WTC11 (cell line): ENCODE measurements around the gene TRIM44. TPM values are rescaled to one million over a fixed set of nuclear protein-coding genes. Genes with fewer than 3 reads are reported as not detected.

ENCODE experiments used
- ATAC-seq: fragments of 200-7000 bp; cut with Tn5 transposase; 2 replicates; pipeline ENCODE4 v1.10.0; 2021; ENCODE audit warnings: mild to moderate bottlenecking, moderate library complexity
- CTCF ChIA-PET: fragments of 300-600 bp; sonication (Branson Sonifier 250); formaldehyde crosslinking; loops from one replicate; lab custom pipeline; 2021; ENCODE audit warnings: antibody characterized with exemption; lab: Charles Lee
- POLR2A ChIA-PET: fragments of 350-600 bp; sonication (Branson Sonifier 250); formaldehyde crosslinking; loops from one replicate; lab custom pipeline; 2021; ENCODE audit warnings: antibody characterized with exemption; lab: Charles Lee
- DNase-seq: peaks from one replicate; pipeline ENCODE4 v3.0.0; 2021; ENCODE audit warnings: low spot score
- H3K27ac Mint-ChIP-seq: 2 replicates; pipeline ENCODE4 v1.8.0; 2021; ENCODE audit warnings: mixed read lengths
- H3K27me3 Mint-ChIP-seq: 2 replicates; pipeline ENCODE4 v1.8.0; 2021; ENCODE audit warnings: low read depth, mild to moderate bottlenecking, moderate library complexity, mixed read lengths
- H3K36me3 Mint-ChIP-seq: 2 replicates; pipeline ENCODE4 v1.8.0; 2021; ENCODE audit warnings: mixed read lengths
- H3K4me1 Mint-ChIP-seq: 2 replicates; pipeline ENCODE4 v1.8.0; 2022; ENCODE audit warnings: mixed read lengths
- H3K4me3 Mint-ChIP-seq: 2 replicates; pipeline ENCODE4 v1.8.0; 2021; ENCODE audit warnings: mild to moderate bottlenecking, moderate library complexity, mixed read lengths
- H3K9me3 Mint-ChIP-seq: 2 replicates; pipeline ENCODE4 v1.8.0; 2021; ENCODE audit warnings: mixed read lengths
- ATF1 ChIP-seq: sonication (generic); formaldehyde crosslinking; IDR thresholded peaks from 2 replicates; pipeline ENCODE4 v1.8.1; 2023; ENCODE audit warnings: mild to moderate bottlenecking, moderate library complexity, missing genetic modification reagents
- E2F1 ChIP-seq: sonication (generic); formaldehyde crosslinking; IDR thresholded peaks from 2 replicates; pipeline ENCODE4 v1.8.0; 2022; ENCODE audit warnings: mild to moderate bottlenecking, missing genetic modification reagents
- E2F4 ChIP-seq: sonication (generic); formaldehyde crosslinking; IDR thresholded peaks from 2 replicates; pipeline ENCODE4 v1.8.1; 2022; ENCODE audit warnings: low read depth, mild to moderate bottlenecking, moderate library complexity, missing genetic modification reagents, borderline replicate concordance
- ERG ChIP-seq: fragments of 250-450 bp; sonication (Bioruptor Pico); IDR thresholded peaks from 2 replicates; pipeline ENCODE4 v1.8.0; 2021; ENCODE audit warnings: mild to moderate bottlenecking
- FOXK1 ChIP-seq: sonication (generic); formaldehyde crosslinking; IDR thresholded peaks from 2 replicates; pipeline ENCODE4 v1.8.0; 2022; ENCODE audit warnings: mild to moderate bottlenecking, moderate library complexity, missing genetic modification reagents
- GABPB1 ChIP-seq: sonication (generic); formaldehyde crosslinking; IDR thresholded peaks from 2 replicates; pipeline ENCODE4 v1.8.1; 2023; ENCODE audit warnings: mild to moderate bottlenecking, missing genetic modification reagents
- GRHL2 ChIP-seq: fragments of 250-450 bp; sonication (Bioruptor Pico); IDR thresholded peaks from 2 replicates; pipeline ENCODE4 v1.8.0; 2022; ENCODE audit warnings: mild to moderate bottlenecking, moderate library complexity; ENCODE audit not compliant: insufficient replicate concordance, severe bottlenecking
- GTF2I ChIP-seq: fragments of 250-450 bp; sonication (Bioruptor Pico); conservative IDR thresholded peaks from 2 replicates; pipeline ENCODE4 v1.4.0; 2021; ENCODE audit warnings: mild to moderate bottlenecking
- JUN ChIP-seq: sonication (generic); formaldehyde crosslinking; IDR thresholded peaks from 2 replicates; pipeline ENCODE4 v1.8.0; 2023; ENCODE audit warnings: mild to moderate bottlenecking, missing genetic modification reagents
- MAX ChIP-seq: sonication (generic); formaldehyde crosslinking; IDR thresholded peaks from 2 replicates; pipeline ENCODE4 v1.8.0; 2022; ENCODE audit warnings: mild to moderate bottlenecking, missing genetic modification reagents
- MYBL2 ChIP-seq: sonication (generic); formaldehyde crosslinking; IDR thresholded peaks from 2 replicates; pipeline ENCODE4 v1.8.1; 2023; ENCODE audit warnings: mild to moderate bottlenecking, moderate library complexity, missing genetic modification reagents
- NR3C1 ChIP-seq: sonication (generic); formaldehyde crosslinking; conservative IDR thresholded peaks from 2 replicates; pipeline ENCODE4 v1.8.1; 2023; ENCODE audit warnings: low read depth, mild to moderate bottlenecking, missing genetic modification reagents
- RORB ChIP-seq: fragments of 250-450 bp; sonication (Bioruptor Pico); IDR thresholded peaks from 2 replicates; pipeline ENCODE4 v1.9.0; 2021; ENCODE audit warnings: mild to moderate bottlenecking
- SMAD4 ChIP-seq: sonication (generic); formaldehyde crosslinking; IDR thresholded peaks from 2 replicates; pipeline ENCODE4 v1.8.0; 2022; ENCODE audit warnings: mild to moderate bottlenecking, missing genetic modification reagents
- SP1 ChIP-seq: sonication (generic); formaldehyde crosslinking; conservative IDR thresholded peaks from 2 replicates; pipeline ENCODE4 v1.8.1; 2022; ENCODE audit warnings: missing genetic modification reagents
- TCF7 ChIP-seq: sonication (generic); formaldehyde crosslinking; IDR thresholded peaks from 2 replicates; pipeline ENCODE4 v1.8.0; 2022; ENCODE audit warnings: mild to moderate bottlenecking, low read depth, missing genetic modification reagents, moderate library complexity
- TEAD1 ChIP-seq: sonication (generic); formaldehyde crosslinking; IDR thresholded peaks from 2 replicates; pipeline ENCODE4 v1.8.0; 2022; ENCODE audit warnings: mild to moderate bottlenecking, missing genetic modification reagents
- ZNF121 ChIP-seq: sonication (generic); formaldehyde crosslinking; IDR thresholded peaks from 2 replicates; pipeline ENCODE4 v1.8.0; 2023; ENCODE audit warnings: missing genetic modification reagents
- ZNF263 ChIP-seq: sonication (generic); formaldehyde crosslinking; IDR thresholded peaks from 2 replicates; pipeline ENCODE4 v1.8.1; 2022; ENCODE audit warnings: low read depth, mild to moderate bottlenecking, moderate library complexity, missing genetic modification reagents
- ZNF281 ChIP-seq: sonication (generic); formaldehyde crosslinking; IDR thresholded peaks from 2 replicates; pipeline ENCODE4 v1.8.0; 2023; ENCODE audit warnings: mild to moderate bottlenecking, missing genetic modification reagents
- ZNF425 ChIP-seq: fragments of 250-450 bp; sonication (Bioruptor Pico); conservative IDR thresholded peaks from 2 replicates; pipeline ENCODE4 v1.9.0; 2021; ENCODE audit warnings: mild to moderate bottlenecking
- total RNA-seq: library from RNA; stranded (reverse); gene quantifications from 3 replicates; pipeline ENCODE4 v1.2.3, GENCODE V29; 2021

TRIM44 gene
- total RNA-seq, 1 experiment from 2014 or later, result 27.4 TPM

GRCh38 chr11:35709376-35709775 is 46.8 kb downstream of the TRIM44 start:
- H3K36me3 Mint-ChIP-seq, result no peaks in the 10 kb centered on the region
- POLR2A ChIA-PET, result no interaction called here
- H3K4me1 Mint-ChIP-seq, result peaks cover 3% of the 10 kb centered on the region; the same call in 1 of the 2 replicates
- no peak overlapping the region for H3K4me3 Mint-ChIP-seq
- no peaks in the 10 kb centered on the region for H3K27me3 Mint-ChIP-seq
- H3K9me3 Mint-ChIP-seq, result peaks cover 1% of the 10 kb centered on the region; the same call in 1 of the 2 replicates
- DNase-seq (no peak), ATAC-seq (no peak)
- H3K27ac Mint-ChIP-seq, result no peak overlapping the region
- CTCF ChIA-PET, result interaction anchor here (1.1 to 1.2 kb wide), 2 partner anchors 113 to 558 kb away, joined by 3 to 7 read pairs; no protein-coding TSS in a partner anchor
- TF ChIP-seq NR3C1 (no peak), ERG (no peak), MAX (CRISPR knock-in tag) (no peak), MYBL2 (CRISPR knock-in tag) (no peak), ATF1 (CRISPR knock-in tag) (no peak), SP1 (CRISPR knock-in tag) (no peak), GTF2I (CRISPR knock-in tag) (no peak), JUN (CRISPR knock-in tag) (no peak), ZNF263 (CRISPR knock-in tag) (no peak), ZNF281 (CRISPR knock-in tag) (no peak), TCF7 (CRISPR knock-in tag) (no peak), E2F4 (no peak)

GRCh38 chr11:35711173-35711910 is 48.8 kb downstream of the TRIM44 start:
- no peak overlapping the region for H3K27ac Mint-ChIP-seq
- POLR2A ChIA-PET, result no interaction called here

GRCh38 chr11:35711924-35712323 is 49.3 kb downstream of the TRIM44 start:
- ATAC-seq (no peak), DNase-seq (no peak)
- ChIA-PET POLR2A (no interaction called here), CTCF (interaction anchor here (1.1 to 1.3 kb wide), 2 partner anchors 110 to 547 kb away, joined by 3 to 9 read pairs; no protein-coding TSS in a partner anchor)
- Mint-ChIP-seq H3K9me3 (no peaks in the 10 kb centered on the region), H3K4me3 (no peak overlapping the region), H3K27ac (no peak overlapping the region), H3K27me3 (no peaks in the 10 kb centered on the region), H3K4me1 (peaks cover 5% of the 10 kb centered on the region), H3K36me3 (no peaks in the 10 kb centered on the region)
- TF ChIP-seq E2F1 (CRISPR knock-in tag) (no peak), FOXK1 (CRISPR knock-in tag) (no peak), ZNF425 (no peak), SMAD4 (CRISPR knock-in tag) (no peak), GTF2I (CRISPR knock-in tag) (no peak), TEAD1 (CRISPR knock-in tag) (no peak), GRHL2 (CRISPR knock-in tag) (no peak), GABPB1 (no peak), MAX (CRISPR knock-in tag) (no peak), ERG (no peak)

More at GRCh38 chr11:35711173-35711910, 48.8 kb downstream of the TRIM44 start:
- Mint-ChIP-seq H3K9me3 (no peaks in the 10 kb centered on the region), H3K27me3 (no peaks in the 10 kb centered on the region), H3K4me3 (no peak overlapping the region), H3K36me3 (no peaks in the 10 kb centered on the region), H3K4me1 (peaks cover 3% of the 10 kb centered on the region; the same call in 1 of the 2 replicates)
- CTCF ChIA-PET, result interaction anchor here (1.0 kb wide), 1 partner anchor 111 kb away, joined by 14 read pairs; no protein-coding TSS in a partner anchor
- TF ChIP-seq RORB, result no peak
- peak; percentile 80 for TF ChIP-seq ZNF121
- no peak for ATAC-seq
- no peak for DNase-seq
